ENCODE data around the gene NAPSA. TPM values are rescaled to one million over a fixed set of nuclear protein-coding genes. Genes with fewer than 3 reads are reported as not detected.

Gene NAPSA
- total RNA-seq, 2 donors from 2014 or later, result 0.85 to 5.0 TPM

GRCh38 chr19:50319156-50319555 lies 46.3 kb downstream of the NAPSA start:
- intact Hi-C loops (cut with DNase I), result no loop called here

DNA sequence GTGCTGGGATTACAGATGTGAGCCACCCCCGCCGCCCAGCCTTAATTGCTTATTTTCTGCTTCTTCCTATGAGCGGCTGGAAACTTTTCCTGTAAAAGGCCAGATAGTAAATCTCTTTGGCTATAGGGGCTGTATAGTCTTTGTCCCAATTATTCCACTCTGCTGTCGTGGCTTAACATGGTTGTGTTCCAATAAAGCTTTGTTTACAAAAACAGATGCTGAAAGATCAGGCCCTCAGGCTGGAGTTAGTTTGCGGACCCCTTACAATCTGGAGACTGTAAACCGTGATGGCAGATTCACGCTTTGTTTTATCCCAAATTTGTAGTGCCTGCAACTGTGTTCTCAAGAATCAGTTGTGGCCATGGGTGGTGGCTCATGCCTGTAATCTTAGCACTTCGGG lies 47.0 kb downstream of the NAPSA start:
- DNase-seq (ENCODE audit: low spot score), result no peak
- Histone ChIP-seq H3K9me3 (no peaks in the 10 kb centered on the region), H3K4me3 (no peak overlapping the region), H3K27me3 (replicated peaks; ENCODE audit: insufficient read depth) (no peaks in the 10 kb centered on the region), H3K36me3 (no peaks in the 10 kb centered on the region), H3K27ac (no peak overlapping the region), H3K4me1 (replicated peaks) (no peaks in the 10 kb centered on the region)
- 81% methylated on average over 8 of the region's 8 CpGs for WGBS
- no peak for TF ChIP-seq CTCF (IDR thresholded peaks at IDR 0.05)
- no peak for TF ChIP-seq POLR2A (IDR thresholded peaks at IDR 0.05)
- TF ChIP-seq POLR2AphosphoS5 (IDR thresholded peaks at IDR 0.05), result no peak
- intact Hi-C loops (cut with DNase I), result no loop called here

More at GRCh38 chr19:50319156-50319555, 46.3 kb downstream of the NAPSA start:
- H3K4me1 ChIP-seq (replicated peaks), result no peaks in the 10 kb centered on the region
- H3K36me3 ChIP-seq, result no peaks in the 10 kb centered on the region
- no peak for DNase-seq (ENCODE audit: low spot score)
- no peaks in the 10 kb centered on the region for H3K27me3 ChIP-seq (replicated peaks; ENCODE audit: insufficient read depth)
- TF ChIP-seq POLR2A (IDR thresholded peaks at IDR 0.05) (no peak), POLR2AphosphoS5 (IDR thresholded peaks at IDR 0.05) (no peak), CTCF (IDR thresholded peaks at IDR 0.05) (no peak)
- no peaks in the 10 kb centered on the region for H3K9me3 ChIP-seq
- no peak overlapping the region for H3K27ac ChIP-seq
- no peak overlapping the region for H3K4me3 ChIP-seq
- WGBS, result 90% methylated on average over 11 of the region's 11 CpGs

GRCh38 chr19:50317115-50317514 lies 48.3 kb downstream of the NAPSA start:
- WGBS, result 58% methylated on average over 4 of the region's 4 CpGs

GRCh38 chr19:50315773-50316448 lies 49.5 kb downstream of the NAPSA start:
- DNase-seq (ENCODE audit: low spot score), result no peak
- WGBS, result 2% methylated on average over 18 of the region's 18 CpGs
- Histone ChIP-seq H3K4me1 (replicated peaks) (no peaks in the 10 kb centered on the region), H3K9me3 (no peaks in the 10 kb centered on the region), H3K27ac (no peak overlapping the region), H3K27me3 (replicated peaks; ENCODE audit: insufficient read depth) (peaks cover 2% of the 10 kb centered on the region), H3K4me3 (no peak overlapping the region), H3K36me3 (no peaks in the 10 kb centered on the region)
- intact Hi-C loops (cut with DNase I), result no loop called here
- TF ChIP-seq POLR2A (IDR thresholded peaks at IDR 0.05) (no peak), POLR2AphosphoS5 (IDR thresholded peaks at IDR 0.05) (no peak), CTCF (IDR thresholded peaks at IDR 0.05) (no peak)

More at GRCh38 chr19:50317115-50317514, 48.3 kb downstream of the NAPSA start:
- Histone ChIP-seq H3K27ac (no peak overlapping the region), H3K4me3 (no peak overlapping the region), H3K36me3 (no peaks in the 10 kb centered on the region), H3K27me3 (replicated peaks; ENCODE audit: insufficient read depth) (no peaks in the 10 kb centered on the region), H3K9me3 (no peaks in the 10 kb centered on the region), H3K4me1 (replicated peaks) (no peaks in the 10 kb centered on the region)
- DNase-seq (ENCODE audit: low spot score), result no peak
- TF ChIP-seq CTCF (IDR thresholded peaks at IDR 0.05) (no peak), POLR2A (IDR thresholded peaks at IDR 0.05) (no peak), POLR2AphosphoS5 (IDR thresholded peaks at IDR 0.05) (no peak)
- intact Hi-C loops (cut with DNase I), result no loop called here

Data from prostate gland (tissue), 2 donors.